Daoy (cell line): ENCODE results near the gene ASPSCR1. TPM values are rescaled to one million over a fixed set of nuclear protein-coding genes. Genes with fewer than 3 reads are reported as not detected.

ENCODE experiments used
- DNase-seq: peaks from one replicate; pipeline ENCODE4 v3.0.0-alpha.2; 2015; ENCODE audit warnings: low read depth
- total RNA-seq: library from RNA; depleted of rRNA; stranded (reverse); fragments of >200 nt; shearing (Covaris generic); gene quantifications from 2 replicates; pipeline ENCODE4 v1.2.3, GENCODE V29; 2014; rRNA removed

Gene ASPSCR1
- total RNA-seq, 1 experiment from 2014 or later: 41.3 TPM

DNA sequence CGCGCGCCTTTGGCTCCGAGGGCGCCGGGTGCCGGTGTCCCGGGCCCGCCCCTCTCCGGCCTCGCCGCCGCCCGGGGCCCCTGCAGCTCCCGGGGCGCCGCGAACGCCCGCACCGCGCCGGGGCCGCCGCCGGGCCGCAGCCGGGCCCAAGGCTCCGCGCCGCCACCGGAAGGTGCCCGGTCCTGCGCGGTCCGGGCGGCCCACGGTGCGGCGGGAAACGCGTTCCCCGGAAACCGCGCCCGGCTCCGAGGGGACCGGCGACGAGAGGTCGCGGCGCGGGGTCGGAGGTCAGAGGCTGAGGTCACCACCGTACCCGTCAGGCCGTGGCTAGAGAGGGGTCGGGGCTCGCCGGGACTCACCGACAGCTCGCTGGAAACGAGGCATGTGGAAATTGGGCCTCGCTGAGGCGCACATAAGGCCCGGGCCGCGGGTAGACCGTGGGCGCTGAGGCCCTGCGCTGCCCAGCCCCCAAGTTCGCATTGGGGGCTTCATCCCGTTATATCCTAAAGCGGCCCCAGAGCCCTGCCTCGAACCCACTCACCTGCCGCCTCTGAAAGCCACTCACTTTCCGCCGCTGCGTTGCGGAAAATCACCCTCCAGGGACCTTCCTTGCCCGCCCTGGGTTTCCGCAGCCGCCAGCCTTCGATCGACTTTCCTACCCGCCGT is 88.3 kb downstream of the ASPSCR1 start, which contains the start of gene DUS1L:
TSS of gene DUS1L (minus strand) at position 167 of the 666 bp plus-strand sequence. CDS start 745 bp downstream, outside the sequence.
- DNase-seq: peak; percentile 61

Other genes starting within 250 kb of the ASPSCR1 start
- gene GCGR, start 173.5 kb upstream of the ASPSCR1 start, total RNA-seq: not detected in 2 replicates
- 78.3 and 91.2 TPM in 2 replicates for gene MCRIP1, start 144.3 kb upstream of the ASPSCR1 start, total RNA-seq
- gene PPP1R27, start 142.6 kb upstream of the ASPSCR1 start, total RNA-seq: not detected in 2 replicates
- gene P4HB, start 117.1 kb upstream of the ASPSCR1 start, total RNA-seq: 1,181 and 1,293 TPM in 2 replicates
- gene ARHGDIA, start 106.3 kb upstream of the ASPSCR1 start, total RNA-seq: 138 and 216 TPM in 2 replicates
- gene ALYREF, start 86.0 kb upstream of the ASPSCR1 start, total RNA-seq: 376 and 391 TPM in 2 replicates
- gene ANAPC11, start 85.9 kb upstream of the ASPSCR1 start, total RNA-seq: 149 and 250 TPM in 2 replicates
- gene NPB, start 75.4 kb upstream of the ASPSCR1 start, total RNA-seq: 0.21 and 0.97 TPM in 2 replicates
- 17.9 and 34.9 TPM in 2 replicates for gene PCYT2, start 66.2 kb upstream of the ASPSCR1 start, total RNA-seq
- 30.5 and 40.5 TPM in 2 replicates for gene SIRT7, start 59.5 kb upstream of the ASPSCR1 start, total RNA-seq
- gene MAFG, start 49.9 kb upstream of the ASPSCR1 start, total RNA-seq: 17.2 and 20.9 TPM in 2 replicates
- gene PYCR1, start 40.3 kb upstream of the ASPSCR1 start, total RNA-seq: 112 and 116 TPM in 2 replicates
- not detected in 2 replicates for gene MYADML2, start 30.4 kb upstream of the ASPSCR1 start, total RNA-seq
- gene NOTUM, start 16.4 kb upstream of the ASPSCR1 start, total RNA-seq: 0.11 and 0.51 TPM in 2 replicates
- gene CENPX, start 45.2 kb downstream of the ASPSCR1 start, total RNA-seq: 88.1 and 116 TPM in 2 replicates
- 23.2 and 26.5 TPM in 2 replicates for gene LRRC45, start 45.7 kb downstream of the ASPSCR1 start, total RNA-seq
- gene RAC3, start 54.0 kb downstream of the ASPSCR1 start, total RNA-seq: 9.3 and 16.9 TPM in 2 replicates
- gene DCXR, start 60.1 kb downstream of the ASPSCR1 start, total RNA-seq: 57.0 and 92.7 TPM in 2 replicates
- gene RFNG, start 74.2 kb downstream of the ASPSCR1 start, total RNA-seq: 18.8 and 20.2 TPM in 2 replicates
- 180 and 190 TPM in 2 replicates for gene GPS1, start 74.3 kb downstream of the ASPSCR1 start, total RNA-seq
- 82.5 and 99.0 TPM in 2 replicates for gene DUS1L, start 88.2 kb downstream of the ASPSCR1 start, total RNA-seq
- gene FASN, start 120.6 kb downstream of the ASPSCR1 start, total RNA-seq: 49.5 and 65.1 TPM in 2 replicates
- gene CCDC57, start 235.2 kb downstream of the ASPSCR1 start, total RNA-seq: 7.9 and 36.5 TPM in 2 replicates